Endothelial cell of umbilical vein (primary cell): ENCODE measurements around the gene PERP. TPM values are rescaled to one million over a fixed set of nuclear protein-coding genes. Genes with fewer than 3 reads are reported as not detected.

Experiments used
- BruUV-seq: library from RNA; stranded (reverse); fragments of 400-500 nt; replicated peaks from 2 replicates; lab custom pipeline; 2021; lab: Mats Ljungman, UMichigan
- CTCF ChIA-PET: fragments of 300-600, 350-600 bp; sonication (Branson Sonifier 250); formaldehyde crosslinking; loops from one replicate; lab custom pipeline; 2021; ENCODE audit warnings: antibody characterized with exemption, inconsistent platforms; lab: Charles Lee
- POLR2A ChIA-PET: fragments of 300-600, 350-600 bp; sonication (Branson Sonifier 250); formaldehyde crosslinking; loops from one replicate; lab custom pipeline; 2021; ENCODE audit warnings: antibody characterized with exemption, inconsistent platforms; lab: Charles Lee
- DNase-seq: peaks from one replicate; pipeline ENCODE4 v3.0.0-alpha.2; 2011; ENCODE audit warnings: low read depth, low spot score
- FAIRE-seq: peaks from 2 replicates; lab custom pipeline; 2011; peaks lifted over from hg19 to GRCh38; lab: Jason Lieb, UNC
- H2AFZ ChIP-seq: 2 replicates; pipeline ENCODE4 v1.6.0; 2012; ENCODE audit warnings: low read depth, low read length, control low read depth, inconsistent platforms
- H3K27ac ChIP-seq: 2 replicates; pipeline ENCODE4 v1.5.1; 2011; ENCODE audit warnings: low read depth, mild to moderate bottlenecking, control low read depth, low read length, moderate library complexity; ENCODE audit not compliant: insufficient read depth
- H3K27me3 ChIP-seq, 2 experiments: 2 replicates each; pipeline versions ENCODE4 v1.6.0 to v1.6.1; 2011; ENCODE audit warnings: low read length in 2 of 2, mixed read lengths in 1 of 2; ENCODE audit not compliant: control insufficient read depth in 2 of 2, insufficient read depth in 2 of 2
- H3K36me3 ChIP-seq, 2 experiments: 2 replicates in 1 of 2; 3 replicates in 1 of 2; pipeline ENCODE4 v1.5.1; 2011; ENCODE audit warnings: low read length in 2 of 2, mild to moderate bottlenecking in 1 of 2, moderate library complexity in 1 of 2; ENCODE audit not compliant: control insufficient read depth in 2 of 2, insufficient read depth in 2 of 2; ENCODE audit errors: extremely low read depth in 1 of 2
- H3K4me1 ChIP-seq: 3 replicates; pipeline ENCODE4 v1.5.1; 2011; ENCODE audit warnings: mild to moderate bottlenecking, low read length; ENCODE audit not compliant: control insufficient read depth, insufficient read depth; ENCODE audit errors: extremely low read depth
- H3K4me2 ChIP-seq: 2 replicates; pipeline ENCODE4 v1.6.1; 2011; ENCODE audit warnings: low read length, control low read depth, mixed read lengths; ENCODE audit not compliant: insufficient read depth
- H3K4me3 ChIP-seq, 3 experiments: fragments of 200-600 bp in 1 of 3; sonication (generic), shearing (Covaris generic) in 1 of 3; replicated peaks in 1 of 3; 2 replicates each; pipeline ENCODE4 v1.5.1; 2011 to 2016; ENCODE audit warnings: control low read depth in 3 of 3, low read length in 3 of 3, mild to moderate bottlenecking in 2 of 3, inconsistent platforms in 1 of 3, low read depth in 1 of 3, moderate library complexity in 1 of 3; ENCODE audit not compliant: insufficient read depth in 1 of 3
- H3K79me2 ChIP-seq: 2 replicates; pipeline ENCODE4 v1.6.0; 2012; ENCODE audit warnings: low read length, inconsistent platforms; ENCODE audit not compliant: control insufficient read depth, insufficient read depth
- H3K9ac ChIP-seq: replicated peaks from 2 replicates; pipeline ENCODE3; 2011; ENCODE audit warnings: low read length, control low read depth; ENCODE audit not compliant: insufficient read depth; ENCODE audit errors: extremely low read depth
- H3K9me1 ChIP-seq: replicated peaks from 3 replicates; pipeline ENCODE4 v1.6.0; 2011; ENCODE audit warnings: mild to moderate bottlenecking, low read length; ENCODE audit not compliant: control insufficient read depth, insufficient read depth; ENCODE audit errors: extremely low read depth
- H3K9me3 ChIP-seq: replicated peaks from 2 replicates; pipeline ENCODE4 v1.5.1; 2012; ENCODE audit warnings: low read length, inconsistent platforms; ENCODE audit not compliant: control insufficient read depth, insufficient read depth
- H4K20me1 ChIP-seq: replicated peaks from 2 replicates; pipeline ENCODE3; 2011; ENCODE audit warnings: mild to moderate bottlenecking, low read length; ENCODE audit not compliant: control insufficient read depth, insufficient read depth; ENCODE audit errors: extremely low read depth
- EZH2 ChIP-seq: IDR thresholded peaks from 2 replicates; pipeline ENCODE4 v1.6.1; 2012; ENCODE audit warnings: borderline replicate concordance, low read depth, mild to moderate bottlenecking, moderate library complexity, low read length, inconsistent platforms; ENCODE audit not compliant: severe bottlenecking
- FOS ChIP-seq: IDR thresholded peaks from 2 replicates; pipeline ENCODE4 v1.6.1; 2011; ENCODE audit warnings: mild to moderate bottlenecking, low read length, moderate library complexity, borderline replicate concordance; ENCODE audit not compliant: insufficient read depth
- GATA2 ChIP-seq: IDR thresholded peaks from 2 replicates; pipeline ENCODE4 v1.7.0; 2011; ENCODE audit warnings: low read depth, mild to moderate bottlenecking, moderate library complexity, mixed read lengths, low read length; ENCODE audit not compliant: insufficient read length, insufficient read depth
- JUN ChIP-seq: IDR thresholded peaks from 2 replicates; pipeline ENCODE4 v1.6.1; 2011; ENCODE audit warnings: borderline replicate concordance, low read depth; ENCODE audit not compliant: insufficient read length, insufficient read depth
- MYC ChIP-seq: IDR thresholded peaks from one replicate; pipeline ENCODE4 v1.6.1; 2011; ENCODE audit warnings: mild to moderate bottlenecking, low read depth, low read length
- POLR2A ChIP-seq: IDR thresholded peaks from 2 replicates; pipeline ENCODE4 v1.6.1; 2012; ENCODE audit warnings: low read depth, mild to moderate bottlenecking, control low read depth, low read length
- POLR2AphosphoS5 ChIP-seq: IDR thresholded peaks from 2 replicates; pipeline ENCODE4 v1.6.1; 2012; ENCODE audit warnings: low read depth, mild to moderate bottlenecking, control low read depth, low read length, moderate library complexity; ENCODE audit not compliant: insufficient read depth
- dilution Hi-C: fragments of 300-500 bp; cut with MboI; formaldehyde crosslinking; loops from one replicate; pipeline ENCODE4 v1.15.0; 2019; ENCODE audit warnings: low sequenced_read_pairs; ENCODE audit not compliant: extremely low pct_ligation_motif_present
- intact Hi-C: fragments of 100-400 bp; cut with micrococcal nuclease; formaldehyde crosslinking; loops from one replicate; pipeline ENCODE4 v1.10.0; 2022
- polyA plus RNA-seq, 4 experiments: library from polyadenylated mRNA; depleted of rRNA in 3 of 4; stranded (reverse) in 3 of 4; unstranded in 1 of 4; fragments of >200 nt; gene quantifications; 2 replicates each; pipeline versions ENCODE4 v1.2.1 to v1.2.3, GENCODE V29; 2011 to 2012; ENCODE audit warnings: missing spikeins in 1 of 4
- total RNA-seq: library from RNA; stranded (reverse); gene quantifications from 2 replicates; pipeline ENCODE4 v1.2.3, GENCODE V29; 2021
- TF ChIP-seq, protein P1 (sequence below), 2 donors: IDR thresholded peaks; 1 replicate in 1 of 2; 2 replicates in 1 of 2; pipeline ENCODE4 v1.5.1; 2011; ENCODE audit warnings: low read length in 2 of 2, mild to moderate bottlenecking in 2 of 2, moderate library complexity in 2 of 2, control low read depth in 1 of 2, inconsistent platforms in 1 of 2, low read depth in 1 of 2; ENCODE audit not compliant: insufficient read depth in 1 of 2; ENCODE audit errors: extremely low read depth in 1 of 2
- TF ChIP-seq, protein P2 (sequence below): IDR thresholded peaks from 2 replicates; pipeline ENCODE4 v1.6.1; 2011; ENCODE audit not compliant: insufficient read depth, insufficient read length

The PERP gene
- total and polyA plus RNA-seq, 2 donors (not counting 3 experiments of a cell fraction or from before 2014, with no cell fraction given): 15.7 to 27.4 TPM

DNA sequence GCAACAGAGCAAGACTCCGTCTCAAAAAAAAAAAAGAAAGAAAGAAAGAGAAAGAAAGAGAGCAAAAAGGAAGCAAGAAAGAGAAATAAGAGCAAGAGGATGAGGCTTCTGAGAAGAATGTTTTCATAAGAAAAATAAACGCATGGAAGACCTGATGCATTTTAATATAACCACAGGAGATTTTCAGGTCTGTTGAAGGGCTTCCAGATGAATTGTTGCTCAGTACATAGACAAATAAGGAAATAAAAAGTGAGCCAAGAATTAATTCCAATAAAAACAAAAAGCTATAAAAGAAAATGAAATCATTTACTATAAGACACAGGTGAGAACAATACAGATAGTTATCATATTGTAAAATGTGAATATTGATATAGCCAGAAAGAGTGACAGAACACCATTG, 43.5 kb downstream of the PERP start:
- no TSS peak for BruUV-seq

More for the DNA sequence above, 43.5 kb downstream of the PERP start:
- Histone ChIP-seq H3K9me1 (no peaks in the 10 kb centered on the region), H3K36me3 (no peaks in the 10 kb centered on the region), H3K4me3 (no peak overlapping the region), H3K27ac (no peak overlapping the region), H4K20me1 (no peaks in the 10 kb centered on the region), H3K79me2 (no peaks in the 10 kb centered on the region), H3K9me3 (no peaks in the 10 kb centered on the region), H3K9ac (no peak overlapping the region), H3K4me2 (no peak overlapping the region), H3K27me3 (no peaks in the 10 kb centered on the region), H3K4me1 (no peaks in the 10 kb centered on the region), H2AFZ (no peak overlapping the region)
- CTCF ChIA-PET: interaction anchor here (1.0 to 1.1 kb wide), 2 partner anchors 9 to 56 kb away, joined by 3 read pairs; no protein-coding TSS in a partner anchor
- TF ChIP-seq POLR2AphosphoS5 (no peak), FOS (no peak), JUN (no peak), EZH2 (no peak), MYC (no peak), GATA2 (no peak), POLR2A (no peak)
- TF ChIP-seq, protein P1, sequence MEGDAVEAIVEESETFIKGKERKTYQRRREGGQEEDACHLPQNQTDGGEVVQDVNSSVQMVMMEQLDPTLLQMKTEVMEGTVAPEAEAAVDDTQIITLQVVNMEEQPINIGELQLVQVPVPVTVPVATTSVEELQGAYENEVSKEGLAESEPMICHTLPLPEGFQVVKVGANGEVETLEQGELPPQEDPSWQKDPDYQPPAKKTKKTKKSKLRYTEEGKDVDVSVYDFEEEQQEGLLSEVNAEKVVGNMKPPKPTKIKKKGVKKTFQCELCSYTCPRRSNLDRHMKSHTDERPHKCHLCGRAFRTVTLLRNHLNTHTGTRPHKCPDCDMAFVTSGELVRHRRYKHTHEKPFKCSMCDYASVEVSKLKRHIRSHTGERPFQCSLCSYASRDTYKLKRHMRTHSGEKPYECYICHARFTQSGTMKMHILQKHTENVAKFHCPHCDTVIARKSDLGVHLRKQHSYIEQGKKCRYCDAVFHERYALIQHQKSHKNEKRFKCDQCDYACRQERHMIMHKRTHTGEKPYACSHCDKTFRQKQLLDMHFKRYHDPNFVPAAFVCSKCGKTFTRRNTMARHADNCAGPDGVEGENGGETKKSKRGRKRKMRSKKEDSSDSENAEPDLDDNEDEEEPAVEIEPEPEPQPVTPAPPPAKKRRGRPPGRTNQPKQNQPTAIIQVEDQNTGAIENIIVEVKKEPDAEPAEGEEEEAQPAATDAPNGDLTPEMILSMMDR (IDR thresholded peaks at IDR 0.05; ENCODE audit: extremely low read depth in 1 of 2, insufficient read depth in 1 of 2, low read depth in 1 of 2, low read length in 2 of 2): no peak
- TF ChIP-seq, protein P2, sequence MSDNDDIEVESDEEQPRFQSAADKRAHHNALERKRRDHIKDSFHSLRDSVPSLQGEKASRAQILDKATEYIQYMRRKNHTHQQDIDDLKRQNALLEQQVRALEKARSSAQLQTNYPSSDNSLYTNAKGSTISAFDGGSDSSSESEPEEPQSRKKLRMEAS: no peak
- POLR2A ChIA-PET: no interaction called here
- dilution Hi-C loops: no loop called here
- no peak for DNase-seq
- no peak for FAIRE-seq
- intact Hi-C loops: no loop called here
